ENCODE data around the gene UBQLNL.

Gene UBQLNL, protein sequence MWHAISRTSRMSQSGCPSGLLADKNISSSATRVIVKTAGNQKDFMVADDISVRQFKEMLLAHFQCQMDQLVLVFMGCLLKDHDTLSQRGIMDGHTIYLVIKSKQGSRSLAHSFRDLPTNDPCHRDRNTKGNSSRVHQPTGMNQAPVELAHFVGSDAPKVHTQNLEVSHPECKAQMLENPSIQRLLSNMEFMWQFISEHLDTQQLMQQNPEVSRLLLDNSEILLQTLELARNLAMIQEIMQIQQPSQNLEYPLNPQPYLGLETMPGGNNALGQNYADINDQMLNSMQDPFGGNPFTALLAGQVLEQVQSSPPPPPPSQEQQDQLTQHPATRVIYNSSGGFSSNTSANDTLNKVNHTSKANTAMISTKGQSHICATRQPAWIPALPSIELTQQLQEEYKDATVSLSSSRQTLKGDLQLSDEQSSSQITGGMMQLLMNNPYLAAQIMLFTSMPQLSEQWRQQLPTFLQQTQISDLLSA

DNA sequence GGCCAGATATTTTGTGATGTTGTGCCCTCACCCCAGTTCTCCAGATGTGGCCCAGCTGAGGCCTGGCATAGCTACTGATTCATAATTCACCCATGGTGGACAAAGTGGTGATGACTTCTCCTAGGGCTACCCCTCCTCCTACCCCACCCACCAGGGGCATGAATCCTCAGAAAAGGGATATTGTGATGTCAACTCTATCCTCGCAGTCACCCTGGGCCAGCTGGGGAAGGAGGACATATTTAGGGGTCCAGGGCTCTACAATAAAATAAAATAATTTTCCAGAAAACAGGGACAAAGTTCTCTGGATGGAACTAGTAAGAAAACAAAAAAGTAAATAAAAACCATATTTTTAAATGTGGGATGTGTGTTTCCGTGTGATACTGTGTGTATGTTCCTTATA, at the start of gene UBQLNL:
UBQLNL (minus strand) TSS at position 101 of the 400 bp plus-strand sequence. CDS start 258 bp downstream, outside the sequence.
- TF ChIP-seq, protein P1, sequence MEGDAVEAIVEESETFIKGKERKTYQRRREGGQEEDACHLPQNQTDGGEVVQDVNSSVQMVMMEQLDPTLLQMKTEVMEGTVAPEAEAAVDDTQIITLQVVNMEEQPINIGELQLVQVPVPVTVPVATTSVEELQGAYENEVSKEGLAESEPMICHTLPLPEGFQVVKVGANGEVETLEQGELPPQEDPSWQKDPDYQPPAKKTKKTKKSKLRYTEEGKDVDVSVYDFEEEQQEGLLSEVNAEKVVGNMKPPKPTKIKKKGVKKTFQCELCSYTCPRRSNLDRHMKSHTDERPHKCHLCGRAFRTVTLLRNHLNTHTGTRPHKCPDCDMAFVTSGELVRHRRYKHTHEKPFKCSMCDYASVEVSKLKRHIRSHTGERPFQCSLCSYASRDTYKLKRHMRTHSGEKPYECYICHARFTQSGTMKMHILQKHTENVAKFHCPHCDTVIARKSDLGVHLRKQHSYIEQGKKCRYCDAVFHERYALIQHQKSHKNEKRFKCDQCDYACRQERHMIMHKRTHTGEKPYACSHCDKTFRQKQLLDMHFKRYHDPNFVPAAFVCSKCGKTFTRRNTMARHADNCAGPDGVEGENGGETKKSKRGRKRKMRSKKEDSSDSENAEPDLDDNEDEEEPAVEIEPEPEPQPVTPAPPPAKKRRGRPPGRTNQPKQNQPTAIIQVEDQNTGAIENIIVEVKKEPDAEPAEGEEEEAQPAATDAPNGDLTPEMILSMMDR (IDR thresholded peaks at IDR 0.05; ENCODE audit: insufficient read depth, missing control alignments): no peak
- DNase-seq (ENCODE audit: insufficient read length, low spot score) (no peak), FAIRE-seq (no peak)

DNA sequence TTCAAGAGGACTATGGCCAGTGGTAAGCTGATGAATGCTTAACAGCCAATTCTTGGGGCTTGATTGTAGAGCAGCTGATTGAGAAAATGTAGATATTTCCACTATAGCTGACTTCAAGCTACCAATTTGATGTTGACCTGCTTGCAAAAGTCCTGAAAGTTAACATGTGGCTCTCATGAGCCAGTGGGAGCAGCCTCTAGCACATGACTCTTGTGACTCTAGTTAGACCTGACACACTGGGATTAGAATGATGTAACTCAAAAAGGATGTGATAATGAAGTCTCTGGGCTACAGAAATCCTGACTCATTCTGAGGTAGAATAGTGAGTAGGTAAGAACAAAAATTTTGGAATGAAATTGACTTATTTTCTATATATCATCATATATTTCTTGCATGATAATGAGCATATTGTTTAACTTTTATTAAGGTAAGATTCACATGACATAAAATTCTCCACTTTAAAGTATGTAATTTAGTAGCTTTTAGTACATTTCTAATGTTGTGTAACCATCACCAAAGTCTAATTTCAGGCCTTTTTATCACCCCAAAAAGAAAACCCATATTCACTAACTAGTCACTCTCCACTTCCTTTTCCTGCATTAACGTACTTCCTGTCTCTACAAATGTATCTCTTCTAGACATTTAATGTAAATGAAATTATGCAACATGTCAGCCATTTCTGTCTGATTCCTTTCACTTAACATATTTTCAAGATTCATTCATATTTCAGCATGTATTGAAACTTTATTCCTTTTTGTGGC, 47.9 kb upstream of the UBQLNL start:
- DNase-seq (ENCODE audit: insufficient read length, low spot score) (no peak), FAIRE-seq (no peak)
- TF ChIP-seq, protein P1 (IDR thresholded peaks at IDR 0.05; ENCODE audit: insufficient read depth, missing control alignments): no peak

DNA sequence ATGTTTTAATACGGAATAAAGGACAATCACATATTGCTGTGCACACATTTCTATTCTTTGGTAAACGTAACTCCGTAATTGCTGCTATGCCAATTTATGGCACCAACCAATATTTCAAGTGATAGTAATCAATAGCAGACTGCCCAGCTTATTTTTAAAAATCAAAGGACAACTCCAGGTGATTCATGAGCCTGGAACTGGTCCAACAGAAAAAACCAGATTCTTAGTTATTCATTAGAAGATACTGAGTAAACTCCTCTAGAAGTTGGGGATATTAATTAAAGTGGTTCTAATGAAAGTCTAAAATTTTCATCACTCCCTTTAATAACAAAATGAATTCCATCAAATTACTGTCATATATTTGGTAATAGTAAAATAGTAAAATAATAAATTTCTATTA, 41.3 kb upstream of the UBQLNL start:
- FAIRE-seq: no peak
- no peak for DNase-seq (ENCODE audit: insufficient read length, low spot score)
- TF ChIP-seq, protein P1 (IDR thresholded peaks at IDR 0.05; ENCODE audit: insufficient read depth, missing control alignments): no peak

DNA sequence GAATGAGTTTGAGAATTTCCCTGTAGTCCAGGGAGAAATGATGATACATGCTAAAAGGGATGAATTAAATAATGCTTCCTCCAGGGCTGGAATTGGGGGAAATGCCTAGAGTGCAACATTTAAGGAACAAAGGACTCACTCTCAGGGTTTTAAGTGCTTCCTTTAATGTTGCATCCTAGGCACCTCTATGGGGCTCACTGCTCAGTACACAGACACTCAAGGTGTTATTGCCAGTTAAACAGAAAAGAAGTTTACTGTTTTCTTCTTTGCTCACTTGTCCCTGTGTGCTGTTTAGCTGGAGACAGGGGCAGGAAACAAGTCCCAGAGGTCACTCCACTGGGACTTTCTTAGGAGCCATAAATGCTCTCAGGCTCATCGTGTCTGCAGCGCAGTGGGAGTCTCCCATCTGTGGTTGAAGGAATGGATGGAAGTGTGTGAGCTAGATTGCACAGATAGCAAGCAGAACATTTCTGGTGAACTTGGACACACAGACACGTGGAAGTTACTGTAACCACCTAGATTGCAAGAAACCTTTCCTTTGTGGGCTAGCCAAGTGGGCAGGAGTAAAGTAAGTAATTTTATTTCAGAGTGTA, 40.2 kb upstream of the UBQLNL start:
- FAIRE-seq (no peak), DNase-seq (ENCODE audit: insufficient read length, low spot score) (no peak)
- TF ChIP-seq, protein P1 (IDR thresholded peaks at IDR 0.05; ENCODE audit: insufficient read depth, missing control alignments): no peak

DNA sequence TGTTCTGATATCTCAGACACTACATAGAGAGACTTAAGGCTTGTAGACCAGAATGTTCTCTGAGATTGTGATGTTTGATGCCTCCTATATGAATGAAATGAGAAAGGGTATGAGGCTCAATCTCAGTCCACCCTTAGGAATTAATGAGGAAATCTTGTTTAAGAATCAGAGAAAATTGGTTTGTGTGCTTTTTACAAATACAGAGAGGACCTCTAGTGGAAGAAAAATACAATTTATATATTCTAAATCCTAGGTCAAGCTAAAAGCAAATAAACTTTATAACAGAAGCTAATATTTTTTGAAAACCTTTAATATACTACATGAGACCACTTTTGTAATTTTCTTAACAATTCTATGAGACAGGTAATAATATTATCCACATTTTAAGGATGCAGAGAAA, 36.8 kb upstream of the UBQLNL start:
- FAIRE-seq: no peak
- TF ChIP-seq, protein P1 (IDR thresholded peaks at IDR 0.05; ENCODE audit: insufficient read depth, missing control alignments): no peak
- no peak for DNase-seq (ENCODE audit: insufficient read length, low spot score)

DNA sequence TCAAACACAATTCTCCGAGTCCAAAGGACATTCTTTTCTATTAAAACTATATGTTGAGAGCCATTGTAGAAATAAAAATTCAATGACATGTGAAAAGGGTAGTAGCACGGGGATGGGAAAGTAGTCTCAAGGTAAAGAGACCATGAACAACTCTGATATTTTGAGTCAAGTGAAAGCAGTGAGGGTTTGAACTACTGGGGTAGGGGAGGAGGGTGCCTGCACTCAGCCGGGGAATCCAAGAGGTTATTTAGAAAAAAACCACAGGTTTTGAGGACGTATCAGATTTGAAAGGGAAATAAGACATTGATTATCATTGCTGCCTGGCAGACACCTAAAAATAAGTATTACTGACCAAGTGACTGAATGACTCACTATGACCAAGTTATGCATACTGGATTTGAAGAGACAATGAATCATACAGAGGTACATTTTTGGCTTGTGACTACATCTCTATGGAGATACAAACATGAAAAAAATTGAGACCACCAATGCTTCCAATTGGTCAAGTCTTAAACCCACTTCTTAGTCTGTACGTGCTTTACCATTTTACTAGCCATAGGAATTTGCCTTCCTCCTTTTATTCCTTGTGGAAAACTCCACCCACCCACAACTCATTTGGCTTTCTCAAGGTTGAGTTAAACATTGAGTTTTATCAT, 34.1 kb upstream of the UBQLNL start:
- DNase-seq (ENCODE audit: insufficient read length, low spot score): no peak
- TF ChIP-seq, protein P1 (IDR thresholded peaks at IDR 0.05; ENCODE audit: insufficient read depth, missing control alignments): no peak
- FAIRE-seq: no peak

All from D721Med (cell line).